Measurements from ENCODE around the gene DCAF8L2. TPM values are rescaled to one million over a fixed set of nuclear protein-coding genes. Genes with fewer than 3 reads are reported as not detected.

DCAF8L2 gene
- total and polyA plus RNA-seq, 2 experiments from 2014 or later = not detected

DNA sequence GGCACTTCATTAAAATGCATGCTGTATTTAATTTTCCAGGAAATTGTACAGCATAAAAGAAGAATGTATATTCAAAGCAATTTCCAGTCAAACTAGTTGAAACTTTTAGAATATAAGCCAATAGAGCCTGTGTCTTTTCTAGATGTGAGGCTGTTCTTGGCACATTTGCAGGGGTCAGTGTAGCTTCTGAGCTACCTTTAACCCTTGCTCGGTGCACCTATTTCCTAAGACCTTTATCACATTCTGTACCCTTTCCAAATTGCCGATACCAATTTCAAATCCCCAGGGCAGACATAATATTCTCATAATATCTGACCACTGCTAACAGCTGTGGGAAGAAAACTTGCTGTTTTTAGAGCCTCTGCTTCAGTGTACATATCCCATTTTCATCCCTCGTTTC, 43.2 kb downstream of the DCAF8L2 start:
- H3K27ac ChIP-seq (ENCODE audit: low read depth) = no peak overlapping the region
- Mint-ChIP-seq H3K4me1 (no peaks in the 10 kb centered on the region), H3K27me3 (ENCODE audit: insufficient read depth, low read depth, poor library complexity) (peaks cover 1% of the 10 kb centered on the region), H3K9me3 (no peaks in the 10 kb centered on the region), H3K4me3 (no peak overlapping the region), H3K36me3 (ENCODE audit: low read depth) (no peaks in the 10 kb centered on the region), H3K27ac (no peak overlapping the region)
- no peak overlapping the region for H2AFZ ChIP-seq
- no peaks in the 10 kb centered on the region for H4K20me1 ChIP-seq (replicated peaks; ENCODE audit: insufficient read depth)
- ATAC-seq (no peak), DNase-seq (ENCODE audit: low spot score) (no peak)
- H3K4me2 ChIP-seq = no peak overlapping the region
- H3K4me3 ChIP-seq = no peak overlapping the region
- H3F3A ChIP-seq (replicated peaks; ENCODE audit: low read depth) = no peaks in the 10 kb centered on the region
- no peaks in the 10 kb centered on the region for H3K79me2 ChIP-seq (replicated peaks; ENCODE audit: insufficient read depth)
- no peaks in the 10 kb centered on the region for H3K9me2 ChIP-seq (ENCODE audit: insufficient read depth)
- H3K4me1 ChIP-seq (ENCODE audit: insufficient read depth) = no peaks in the 10 kb centered on the region
- TF ChIP-seq JUNB (IDR thresholded peaks at IDR 0.05; ENCODE audit: unreplicated experiment) = no peak
- no peak for TF ChIP-seq ZNF462 (CRISPR knock-in tag; IDR thresholded peaks at IDR 0.05)
- no peak for TF ChIP-seq NANOG (IDR thresholded peaks at IDR 0.05; ENCODE audit: borderline replicate concordance)
- TF ChIP-seq EZH2phosphoT487 (IDR thresholded peaks at IDR 0.05; ENCODE audit: unreplicated experiment) = no peak
- no peak for TF ChIP-seq ZNF331 (CRISPR knock-in tag; IDR thresholded peaks at IDR 0.05; ENCODE audit: low read depth)
- TF ChIP-seq, protein P1, sequence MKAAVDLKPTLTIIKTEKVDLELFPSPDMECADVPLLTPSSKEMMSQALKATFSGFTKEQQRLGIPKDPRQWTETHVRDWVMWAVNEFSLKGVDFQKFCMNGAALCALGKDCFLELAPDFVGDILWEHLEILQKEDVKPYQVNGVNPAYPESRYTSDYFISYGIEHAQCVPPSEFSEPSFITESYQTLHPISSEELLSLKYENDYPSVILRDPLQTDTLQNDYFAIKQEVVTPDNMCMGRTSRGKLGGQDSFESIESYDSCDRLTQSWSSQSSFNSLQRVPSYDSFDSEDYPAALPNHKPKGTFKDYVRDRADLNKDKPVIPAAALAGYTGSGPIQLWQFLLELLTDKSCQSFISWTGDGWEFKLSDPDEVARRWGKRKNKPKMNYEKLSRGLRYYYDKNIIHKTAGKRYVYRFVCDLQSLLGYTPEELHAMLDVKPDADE (IDR thresholded peaks at IDR 0.05) = no peak
- no peak for TF ChIP-seq REST (IDR thresholded peaks at IDR 0.05; ENCODE audit: unreplicated experiment)
- no peak for TF ChIP-seq EZH2 (IDR thresholded peaks at IDR 0.05; ENCODE audit: low read depth, unreplicated experiment)
- TF ChIP-seq STAT1 (IDR thresholded peaks at IDR 0.05; ENCODE audit: unreplicated experiment) = no peak
- no peak for TF ChIP-seq CREB1 (CRISPR knock-in tag; IDR thresholded peaks at IDR 0.05; ENCODE audit: low read depth)
- no peak for TF ChIP-seq POLR2AphosphoS5 (IDR thresholded peaks at IDR 0.05; ENCODE audit: low read depth)
- no peak for TF ChIP-seq ZNF114 (CRISPR knock-in tag; IDR thresholded peaks at IDR 0.05)
- no peaks in the 10 kb centered on the region for H3K36me3 ChIP-seq (ENCODE audit: insufficient read depth)
- H3K27me3 ChIP-seq (ENCODE audit: insufficient read depth) = no peaks in the 10 kb centered on the region
